Measurements from ENCODE around the gene NECTIN1. TPM values are rescaled to one million over a fixed set of nuclear protein-coding genes. Genes with fewer than 3 reads are reported as not detected.

Gene NECTIN1
- total RNA-seq, 1 donor from 2014 or later: 19.5 TPM

DNA sequence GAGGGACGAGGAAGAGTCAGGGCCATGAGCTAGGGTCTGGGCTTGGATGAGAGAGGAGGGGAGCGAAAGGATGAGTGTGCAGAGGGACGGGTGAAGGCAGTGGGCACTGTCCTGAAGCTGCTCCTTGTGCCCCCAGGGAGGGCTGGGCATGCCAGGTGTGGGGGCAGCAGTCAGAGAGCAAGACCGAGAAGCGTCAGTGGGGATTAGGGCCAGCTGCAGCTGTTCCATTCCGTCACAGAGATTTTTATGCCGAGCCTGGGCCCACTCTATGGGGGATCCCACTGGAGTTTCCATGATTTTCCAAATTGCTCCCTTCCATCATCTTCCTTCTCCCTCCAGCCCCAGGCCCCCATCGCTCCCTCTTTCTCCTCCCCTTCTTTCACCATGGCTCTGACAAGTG is 93.2 kb downstream of the NECTIN1 start:
- Histone ChIP-seq H3K36me3 (no peaks in the 10 kb centered on the region), H3K79me2 (ENCODE audit: low read depth) (no peaks in the 10 kb centered on the region), H3K4me2 (no peak overlapping the region), H2AFZ (replicated peaks) (no peak overlapping the region), H4K20me1 (ENCODE audit: low read depth) (no peaks in the 10 kb centered on the region), H3K27ac (no peak overlapping the region), H3K4me1 (peaks cover 15% of the 10 kb centered on the region), H3K4me3 (no peak overlapping the region), H3K9me3 (ENCODE audit: low read depth) (no peaks in the 10 kb centered on the region), H3K27me3 (no peaks in the 10 kb centered on the region), H3F3A (ENCODE audit: low read depth) (no peaks in the 10 kb centered on the region), H3K9ac (no peak overlapping the region)
- TF ChIP-seq, protein P1, sequence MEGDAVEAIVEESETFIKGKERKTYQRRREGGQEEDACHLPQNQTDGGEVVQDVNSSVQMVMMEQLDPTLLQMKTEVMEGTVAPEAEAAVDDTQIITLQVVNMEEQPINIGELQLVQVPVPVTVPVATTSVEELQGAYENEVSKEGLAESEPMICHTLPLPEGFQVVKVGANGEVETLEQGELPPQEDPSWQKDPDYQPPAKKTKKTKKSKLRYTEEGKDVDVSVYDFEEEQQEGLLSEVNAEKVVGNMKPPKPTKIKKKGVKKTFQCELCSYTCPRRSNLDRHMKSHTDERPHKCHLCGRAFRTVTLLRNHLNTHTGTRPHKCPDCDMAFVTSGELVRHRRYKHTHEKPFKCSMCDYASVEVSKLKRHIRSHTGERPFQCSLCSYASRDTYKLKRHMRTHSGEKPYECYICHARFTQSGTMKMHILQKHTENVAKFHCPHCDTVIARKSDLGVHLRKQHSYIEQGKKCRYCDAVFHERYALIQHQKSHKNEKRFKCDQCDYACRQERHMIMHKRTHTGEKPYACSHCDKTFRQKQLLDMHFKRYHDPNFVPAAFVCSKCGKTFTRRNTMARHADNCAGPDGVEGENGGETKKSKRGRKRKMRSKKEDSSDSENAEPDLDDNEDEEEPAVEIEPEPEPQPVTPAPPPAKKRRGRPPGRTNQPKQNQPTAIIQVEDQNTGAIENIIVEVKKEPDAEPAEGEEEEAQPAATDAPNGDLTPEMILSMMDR (IDR thresholded peaks at IDR 0.05): no peak
- TF ChIP-seq EZH2 (IDR thresholded peaks at IDR 0.05): no peak
- no peak for TF ChIP-seq EZH2phosphoT487 (IDR thresholded peaks at IDR 0.05)
- H3K27me3 Mint-ChIP-seq (ENCODE audit: insufficient read depth, low read depth): peaks cover 5% of the 10 kb centered on the region
- peak overlapping the region; percentile 5 for H3K27ac Mint-ChIP-seq
- DNase-seq (ENCODE audit: low spot score): no peak
- H3K9me3 Mint-ChIP-seq: peaks cover 15% of the 10 kb centered on the region
- peaks cover 19% of the 10 kb centered on the region for H3K4me1 Mint-ChIP-seq
- H3K36me3 Mint-ChIP-seq: no peaks in the 10 kb centered on the region
- H3K4me3 Mint-ChIP-seq: no peak overlapping the region

- TF ChIP-seq EZH2 (IDR thresholded peaks at IDR 0.05): no peak
- TF ChIP-seq, protein P1 (IDR thresholded peaks at IDR 0.05): no peak
- TF ChIP-seq EZH2phosphoT487 (IDR thresholded peaks at IDR 0.05): no peak
- no peaks in the 10 kb centered on the region for H3K9me3 ChIP-seq (ENCODE audit: low read depth)
- peak overlapping the region; percentile 5 for H3K27ac Mint-ChIP-seq
- H3K36me3 Mint-ChIP-seq: no peaks in the 10 kb centered on the region
- H3K4me3 ChIP-seq: no peak overlapping the region
- H3K4me2 ChIP-seq: no peak overlapping the region
- H3K9me3 Mint-ChIP-seq: peaks cover 15% of the 10 kb centered on the region
- no peak overlapping the region for H3K27ac ChIP-seq
- peaks cover 19% of the 10 kb centered on the region for H3K4me1 Mint-ChIP-seq
- H3K4me1 ChIP-seq: peaks cover 11% of the 10 kb centered on the region
- no peaks in the 10 kb centered on the region for H3K27me3 ChIP-seq
- H4K20me1 ChIP-seq (ENCODE audit: low read depth): no peaks in the 10 kb centered on the region
- H3K36me3 ChIP-seq: no peaks in the 10 kb centered on the region
- DNase-seq (ENCODE audit: low spot score): no peak
- no peak overlapping the region for H3K9ac ChIP-seq
- no peak overlapping the region for H3K4me3 Mint-ChIP-seq
- H3F3A ChIP-seq (ENCODE audit: low read depth): no peaks in the 10 kb centered on the region
- H2AFZ ChIP-seq (replicated peaks): no peak overlapping the region
- no peaks in the 10 kb centered on the region for H3K79me2 ChIP-seq (ENCODE audit: low read depth)
- H3K27me3 Mint-ChIP-seq (ENCODE audit: insufficient read depth, low read depth): peaks cover 5% of the 10 kb centered on the region
Measured at GRCh38 chr11:119635041-119635740, 93.8 kb downstream of the NECTIN1 start.

GRCh38 chr11:119634301-119634700 is 94.7 kb downstream of the NECTIN1 start:
- TF ChIP-seq EZH2phosphoT487 (IDR thresholded peaks at IDR 0.05) (no peak), EZH2 (IDR thresholded peaks at IDR 0.05) (no peak)
- TF ChIP-seq, protein P1 (IDR thresholded peaks at IDR 0.05): no peak
- Mint-ChIP-seq H3K27ac (peak overlapping the region; percentile 86), H3K9me3 (peaks cover 15% of the 10 kb centered on the region), H3K4me1 (peaks cover 19% of the 10 kb centered on the region), H3K4me3 (peak overlapping the region; percentile 35), H3K36me3 (no peaks in the 10 kb centered on the region), H3K27me3 (ENCODE audit: insufficient read depth, low read depth) (peaks cover 5% of the 10 kb centered on the region)
- Histone ChIP-seq H3K4me3 (no peak overlapping the region), H4K20me1 (ENCODE audit: low read depth) (no peaks in the 10 kb centered on the region), H3K4me2 (no peak overlapping the region), H3K79me2 (ENCODE audit: low read depth) (no peaks in the 10 kb centered on the region), H3K9me3 (ENCODE audit: low read depth) (no peaks in the 10 kb centered on the region), H2AFZ (replicated peaks) (no peak overlapping the region), H3K27me3 (no peaks in the 10 kb centered on the region), H3K27ac (no peak overlapping the region), H3K4me1 (peaks cover 8% of the 10 kb centered on the region), H3K36me3 (no peaks in the 10 kb centered on the region), H3K9ac (no peak overlapping the region), H3F3A (ENCODE audit: low read depth) (no peaks in the 10 kb centered on the region)
- DNase-seq (ENCODE audit: low spot score): no peak

Data from neural progenitor cell (in vitro differentiated cells).